ENCODE results near the gene RCE1.
A peak's percentile ranks its signal among the peaks of the same experiment; 100 is the strongest.

RCE1 gene

GRCh38 chr11:66840317-66841091 lies 2.7 kb upstream of the RCE1 start:
- Mint-ChIP-seq H3K4me3 (peak overlapping the region; percentile 41 to 63), H3K27ac (peak overlapping the region; percentile 61 to 82), H3K9me3 (no peaks in the 10 kb centered on the region), H3K4me1 (peaks cover 50% of the 10 kb centered on the region), H3K27me3 (no peaks in the 10 kb centered on the region)
- no peak for ATAC-seq
- no peak for DNase-seq

GRCh38 chr11:66841861-66842260 lies 1.4 kb upstream of the RCE1 start:
- peaks cover 56% of the 10 kb centered on the region for H3K4me1 Mint-ChIP-seq
- H3K9me3 Mint-ChIP-seq = no peaks in the 10 kb centered on the region
- ATAC-seq = no peak
- peak overlapping the region; percentile 97 for H3K4me3 Mint-ChIP-seq
- no peaks in the 10 kb centered on the region for H3K27me3 Mint-ChIP-seq
- DNase-seq = no peak
- peak overlapping the region; percentile 96 to 98 for H3K27ac Mint-ChIP-seq

GRCh38 chr11:66842501-66842895 lies 743 bp upstream of the RCE1 start:
- peak overlapping the region; percentile 97 for H3K4me3 Mint-ChIP-seq
- ATAC-seq (no peak), DNase-seq (no peak)
- H3K4me1 Mint-ChIP-seq = peaks cover 56% of the 10 kb centered on the region
- H3K27me3 Mint-ChIP-seq = no peaks in the 10 kb centered on the region
- no peaks in the 10 kb centered on the region for H3K9me3 Mint-ChIP-seq
- peak overlapping the region; percentile 96 to 98 for H3K27ac Mint-ChIP-seq

GRCh38 chr11:66843776-66844495 lies 695 bp downstream of the RCE1 start:
- no peaks in the 10 kb centered on the region for H3K27me3 Mint-ChIP-seq
- DNase-seq (peak in 1 of 2 donors; percentile 1), ATAC-seq (no peak)
- H3K4me1 Mint-ChIP-seq = peaks cover 56% of the 10 kb centered on the region
- peak overlapping the region; percentile 95 to 97 for H3K4me3 Mint-ChIP-seq
- peak overlapping the region; percentile 96 to 98 for H3K27ac Mint-ChIP-seq
- H3K9me3 Mint-ChIP-seq = no peaks in the 10 kb centered on the region

- ATAC-seq = no peak
- Mint-ChIP-seq H3K4me1 (peaks cover 54% of the 10 kb centered on the region), H3K27me3 (no peaks in the 10 kb centered on the region), H3K9me3 (no peaks in the 10 kb centered on the region), H3K27ac (peak overlapping the region in 1 of 2 donors; percentile 98), H3K4me3 (peak overlapping the region; percentile 95 to 97)
- peak in 1 of 2 donors; percentile 8 for DNase-seq
Observed at GRCh38 chr11:66844496-66845142, 1.4 kb downstream of the RCE1 start.

GRCh38 chr11:66845143-66845875 lies 2.1 kb downstream of the RCE1 start:
- no peaks in the 10 kb centered on the region for H3K27me3 Mint-ChIP-seq
- ATAC-seq (no peak), DNase-seq (peak in 1 of 2 donors; percentile 8)
- H3K27ac Mint-ChIP-seq = no peak overlapping the region
- H3K4me1 Mint-ChIP-seq = peaks cover 47% of the 10 kb centered on the region
- peak overlapping the region in 1 of 2 donors; percentile 19 for H3K4me3 Mint-ChIP-seq
- H3K9me3 Mint-ChIP-seq = no peaks in the 10 kb centered on the region

- H3K4me1 Mint-ChIP-seq = peaks cover 42% of the 10 kb centered on the region
- no peak overlapping the region for H3K4me3 Mint-ChIP-seq
- no peaks in the 10 kb centered on the region for H3K9me3 Mint-ChIP-seq
- no peak overlapping the region for H3K27ac Mint-ChIP-seq
- ATAC-seq (no peak), DNase-seq (no peak)
- no peaks in the 10 kb centered on the region for H3K27me3 Mint-ChIP-seq
Observed at GRCh38 chr11:66845876-66846212, 2.6 kb downstream of the RCE1 start.

GRCh38 chr11:66846671-66847091 lies 3.4 kb downstream of the RCE1 start:
- peaks cover 40% of the 10 kb centered on the region for H3K4me1 Mint-ChIP-seq
- H3K9me3 Mint-ChIP-seq = no peaks in the 10 kb centered on the region
- H3K27ac Mint-ChIP-seq = no peak overlapping the region
- no peak for DNase-seq
- H3K27me3 Mint-ChIP-seq = no peaks in the 10 kb centered on the region
- no peak overlapping the region for H3K4me3 Mint-ChIP-seq
- no peak for ATAC-seq

GRCh38 chr11:66847461-66848232 lies 4.4 kb downstream of the RCE1 start:
- DNase-seq (no peak), ATAC-seq (no peak)
- Mint-ChIP-seq H3K27ac (peak overlapping the region in 1 of 2 donors; percentile 42), H3K27me3 (no peaks in the 10 kb centered on the region), H3K4me3 (no peak overlapping the region), H3K9me3 (no peaks in the 10 kb centered on the region), H3K4me1 (peaks cover 38% of the 10 kb centered on the region)

GRCh38 chr11:66848671-66849500 lies 5.6 kb downstream of the RCE1 start:
- H3K27me3 Mint-ChIP-seq = no peaks in the 10 kb centered on the region

GRCh38 chr11:66849501-66850234 lies 6.4 kb downstream of the RCE1 start:
- H3K27me3 Mint-ChIP-seq = no peaks in the 10 kb centered on the region
- H3K27ac Mint-ChIP-seq = no peak overlapping the region
- ATAC-seq = no peak
- H3K4me3 Mint-ChIP-seq = no peak overlapping the region
- H3K9me3 Mint-ChIP-seq = no peaks in the 10 kb centered on the region
- peaks cover 27% of the 10 kb centered on the region for H3K4me1 Mint-ChIP-seq
- no peak for DNase-seq

More at GRCh38 chr11:66848671-66849500, 5.6 kb downstream of the RCE1 start:
- Mint-ChIP-seq H3K4me3 (no peak overlapping the region), H3K4me1 (peaks cover 35% of the 10 kb centered on the region), H3K9me3 (no peaks in the 10 kb centered on the region), H3K27ac (no peak overlapping the region)
- no peak for ATAC-seq
- DNase-seq = no peak

GRCh38 chr11:66850235-66850587 lies 7.0 kb downstream of the RCE1 start:
- ATAC-seq = no peak
- no peak for DNase-seq
- Mint-ChIP-seq H3K4me3 (no peak overlapping the region), H3K27me3 (no peaks in the 10 kb centered on the region), H3K9me3 (no peaks in the 10 kb centered on the region), H3K4me1 (peaks cover 21% of the 10 kb centered on the region), H3K27ac (no peak overlapping the region)

- ATAC-seq (no peak), DNase-seq (no peak)
- peak overlapping the region; percentile 10 to 22 for H3K27ac Mint-ChIP-seq
- no peak overlapping the region for H3K4me3 Mint-ChIP-seq
- H3K4me1 Mint-ChIP-seq = peaks cover 21% of the 10 kb centered on the region
- no peaks in the 10 kb centered on the region for H3K9me3 Mint-ChIP-seq
- no peaks in the 10 kb centered on the region for H3K27me3 Mint-ChIP-seq
Observed at GRCh38 chr11:66850588-66851238, 7.5 kb downstream of the RCE1 start.

All from stimulated activated naive CD8-positive, alpha-beta T cell treated with anti-CD3 and anti-CD28 coated beads, Interleukin-15, amount 100 ng/mL, for 72 hours (primary cell).